H9 (cell line): ENCODE results near the gene KRTAP10-8. TPM values are rescaled to one million over a fixed set of nuclear protein-coding genes. Genes with fewer than 3 reads are reported as not detected.

ENCODE experiments used
- DNase-seq: peaks from one replicate; pipeline ENCODE4 v3.0.0-alpha.2; 2017
- H2AFZ ChIP-seq: one replicate; pipeline ENCODE4 v1.6.1; 2013; ENCODE audit warnings: mild to moderate bottlenecking, low read length, control low read depth, moderate library complexity
- H2AK5ac ChIP-seq: 2 replicates; pipeline ENCODE4 v1.6.1; 2013; ENCODE audit warnings: low read length, control low read depth, mixed read lengths; ENCODE audit not compliant: insufficient read length
- H2BK120ac ChIP-seq: one replicate; pipeline ENCODE4 v1.6.1; 2013; ENCODE audit warnings: low read depth, mild to moderate bottlenecking, low read length, control low read depth, inconsistent platforms; ENCODE audit not compliant: poor library complexity, severe bottlenecking
- H2BK12ac ChIP-seq: 2 replicates; pipeline ENCODE4 v1.6.1; 2013; ENCODE audit warnings: low read length, control low read depth, mixed read lengths, low read depth; ENCODE audit not compliant: insufficient read length
- H2BK15ac ChIP-seq: 2 replicates; pipeline ENCODE4 v1.6.1; 2013; ENCODE audit warnings: low read depth, low read length, control low read depth
- H2BK20ac ChIP-seq: one replicate; pipeline ENCODE4 v1.6.1; 2013; ENCODE audit warnings: low read depth, mild to moderate bottlenecking, low read length, control low read depth, inconsistent platforms; ENCODE audit not compliant: poor library complexity, severe bottlenecking
- H2BK5ac ChIP-seq: 2 replicates; pipeline ENCODE4 v1.6.1; 2013; ENCODE audit warnings: low read length, control low read depth, mixed read lengths; ENCODE audit not compliant: insufficient read length
- H3K14ac ChIP-seq: 2 replicates; pipeline ENCODE4 v1.6.1; 2013; ENCODE audit warnings: low read length, control low read depth; ENCODE audit not compliant: insufficient read depth
- H3K18ac ChIP-seq: 2 replicates; pipeline ENCODE4 v1.6.1; 2013; ENCODE audit warnings: low read depth, mild to moderate bottlenecking, mixed read lengths, low read length, control low read depth; ENCODE audit not compliant: insufficient read length
- H3K23ac ChIP-seq: 2 replicates; pipeline ENCODE4 v1.6.1; 2013; ENCODE audit warnings: low read length, control low read depth, mixed read lengths, low read depth; ENCODE audit not compliant: insufficient read length
- H3K23me2 ChIP-seq: 2 replicates; pipeline ENCODE4 v1.6.1; 2013; ENCODE audit warnings: low read depth, mild to moderate bottlenecking, mixed read lengths, low read length, control low read depth; ENCODE audit not compliant: insufficient read length, poor library complexity, severe bottlenecking
- H3K27ac ChIP-seq: 2 replicates; pipeline ENCODE4 v1.5.1; 2013; ENCODE audit warnings: low read length, control low read depth, mixed read lengths, low read depth; ENCODE audit not compliant: insufficient read length
- H3K27me3 ChIP-seq: 2 replicates; pipeline ENCODE4 v1.6.1; 2013; ENCODE audit warnings: low read length, control low read depth, inconsistent platforms; ENCODE audit not compliant: insufficient read depth
- H3K4ac ChIP-seq: 2 replicates; pipeline ENCODE4 v1.6.1; 2013; ENCODE audit warnings: low read depth, mild to moderate bottlenecking, control low read depth, inconsistent platforms, low read length, moderate library complexity
- H3K4me1 ChIP-seq: 2 replicates; pipeline ENCODE4 v1.6.1; 2013; ENCODE audit warnings: low read length, control low read depth, inconsistent platforms; ENCODE audit not compliant: insufficient read depth
- H3K4me2 ChIP-seq: 2 replicates; pipeline ENCODE4 v1.6.1; 2013; ENCODE audit warnings: low read length, control low read depth, mixed read lengths; ENCODE audit not compliant: insufficient read length, insufficient read depth
- H3K56ac ChIP-seq: 2 replicates; pipeline ENCODE4 v1.6.1; 2013; ENCODE audit warnings: low read depth, mild to moderate bottlenecking, mixed read lengths, low read length, control low read depth; ENCODE audit not compliant: insufficient read length
- H3K79me1 ChIP-seq: 2 replicates; pipeline ENCODE4 v1.6.1; 2013; ENCODE audit warnings: low read depth, mild to moderate bottlenecking, moderate library complexity, low read length, control low read depth, inconsistent platforms; ENCODE audit not compliant: insufficient read depth, poor library complexity, severe bottlenecking
- H3K79me2 ChIP-seq: 2 replicates; pipeline ENCODE4 v1.6.1; 2013; ENCODE audit warnings: low read length, control low read depth, inconsistent platforms; ENCODE audit not compliant: insufficient read depth
- H3K9ac ChIP-seq: 2 replicates; pipeline ENCODE4 v1.6.1; 2013; ENCODE audit warnings: low read length, control low read depth, mixed read lengths; ENCODE audit not compliant: insufficient read length; ENCODE audit errors: extremely low read depth
- H3K9me3 ChIP-seq: one replicate; pipeline ENCODE4 v1.6.1; 2013; ENCODE audit warnings: low read depth, low read length, inconsistent platforms; ENCODE audit not compliant: control insufficient read depth
- H3T11ph ChIP-seq: one replicate; pipeline ENCODE4 v1.6.1; 2013; ENCODE audit warnings: mild to moderate bottlenecking, low read length, control low read depth, inconsistent platforms
- H4K20me1 ChIP-seq: one replicate; pipeline ENCODE4 v1.6.1; 2013; ENCODE audit not compliant: control insufficient read depth, insufficient read length, insufficient read depth
- H4K5ac ChIP-seq: 2 replicates; pipeline ENCODE4 v1.6.1; 2013; ENCODE audit warnings: low read depth, mild to moderate bottlenecking, mixed read lengths, low read length, control low read depth; ENCODE audit not compliant: insufficient read length
- H4K8ac ChIP-seq: replicated peaks from 2 replicates; pipeline ENCODE4 v1.6.1; 2013; ENCODE audit warnings: low read length, control low read depth, mixed read lengths, low read depth; ENCODE audit not compliant: insufficient read length
- H4K91ac ChIP-seq: 2 replicates; pipeline ENCODE4 v1.6.1; 2013; ENCODE audit warnings: low read depth, mild to moderate bottlenecking, moderate library complexity, mixed read lengths, low read length, control low read depth; ENCODE audit not compliant: insufficient read length
- H3K27ac Mint-ChIP-seq, 3 experiments: 2 replicates in 2 of 3; 3 replicates in 1 of 3; pipeline ENCODE4 v1.8.0; 2020 to 2021; ENCODE audit warnings: mixed read lengths in 3 of 3, mild to moderate bottlenecking in 1 of 3, moderate library complexity in 1 of 3
- H3K27me3 Mint-ChIP-seq: 2 replicates; pipeline ENCODE4 v1.8.0; 2021; ENCODE audit warnings: low read depth, mild to moderate bottlenecking, moderate library complexity, mixed read lengths
- H3K36me3 Mint-ChIP-seq, 3 experiments: 2 replicates in 2 of 3; 3 replicates in 1 of 3; pipeline ENCODE4 v1.8.0; 2020 to 2021; ENCODE audit warnings: low read depth in 3 of 3, mixed read lengths in 3 of 3; ENCODE audit not compliant: insufficient read depth in 1 of 3
- H3K4me1 Mint-ChIP-seq, 2 experiments: 2 replicates each; pipeline ENCODE4 v1.8.0; 2020; ENCODE audit warnings: mixed read lengths in 2 of 2
- H3K4me3 Mint-ChIP-seq, 2 experiments: 2 replicates in 1 of 2; 3 replicates in 1 of 2; pipeline ENCODE4 v1.8.0; 2020 to 2021; ENCODE audit warnings: mild to moderate bottlenecking in 2 of 2, mixed read lengths in 2 of 2, moderate library complexity in 1 of 2
- H3K9me3 Mint-ChIP-seq, 2 experiments: 2 replicates in 1 of 2; 3 replicates in 1 of 2; pipeline ENCODE4 v1.8.0; 2020; ENCODE audit warnings: mild to moderate bottlenecking in 2 of 2, mixed read lengths in 2 of 2, moderate library complexity in 1 of 2
- WGBS: extraction: QIAGEN DNeasy Blood & Tissue Kit; methylation state at CpG from one replicate; pipeline ENCODE4 v1.1.7; 2013; ENCODE audit warnings: missing lambda C conversion rate, low lambda C conversion rate, mixed read lengths; ENCODE audit not compliant: insufficient read length; ENCODE audit errors: extremely low coverage; 5-methylcytosine and 5-hydroxymethylcytosine counted together
- total RNA-seq: library from RNA; stranded (reverse); gene quantifications from 2 replicates; pipeline ENCODE4 v1.2.1, GENCODE V29; 2021
- TF ChIP-seq, protein P1 (sequence below): fragments of 200-600 bp; sonication (generic); conservative IDR thresholded peaks from 3 replicates; pipeline ENCODE4 v1.8.0; 2021; ENCODE audit warnings: antibody characterized with exemption, mild to moderate bottlenecking

Gene KRTAP10-8
- total RNA-seq, 1 experiment from 2014 or later = not detected

GRCh38 chr21:44640761-44641160 lies 28.9 kb downstream of the KRTAP10-8 start:
- Histone ChIP-seq H2BK20ac (no peak overlapping the region), H4K20me1 (no peaks in the 10 kb centered on the region), H3K9ac (no peak overlapping the region), H4K8ac (no peak overlapping the region), H4K5ac (no peak overlapping the region), H2BK5ac (no peak overlapping the region), H2AK5ac (no peak overlapping the region), H3K9me3 (no peaks in the 10 kb centered on the region), H3K14ac (no peak overlapping the region), H2BK120ac (no peak overlapping the region), H3K23ac (no peak overlapping the region), H3K4me1 (no peaks in the 10 kb centered on the region), H3K23me2 (no peaks in the 10 kb centered on the region), H3K79me1 (no peaks in the 10 kb centered on the region), H3K27ac (no peak overlapping the region), H3K27me3 (no peaks in the 10 kb centered on the region), H3T11ph (no peak overlapping the region), H4K91ac (no peak overlapping the region), H2BK12ac (no peak overlapping the region), H3K18ac (no peak overlapping the region), H3K4me2 (no peak overlapping the region), H3K79me2 (no peaks in the 10 kb centered on the region), H2BK15ac (no peak overlapping the region), H2AFZ (no peak overlapping the region), H3K4ac (no peak overlapping the region), H3K56ac (no peak overlapping the region)
- TF ChIP-seq, protein P1, sequence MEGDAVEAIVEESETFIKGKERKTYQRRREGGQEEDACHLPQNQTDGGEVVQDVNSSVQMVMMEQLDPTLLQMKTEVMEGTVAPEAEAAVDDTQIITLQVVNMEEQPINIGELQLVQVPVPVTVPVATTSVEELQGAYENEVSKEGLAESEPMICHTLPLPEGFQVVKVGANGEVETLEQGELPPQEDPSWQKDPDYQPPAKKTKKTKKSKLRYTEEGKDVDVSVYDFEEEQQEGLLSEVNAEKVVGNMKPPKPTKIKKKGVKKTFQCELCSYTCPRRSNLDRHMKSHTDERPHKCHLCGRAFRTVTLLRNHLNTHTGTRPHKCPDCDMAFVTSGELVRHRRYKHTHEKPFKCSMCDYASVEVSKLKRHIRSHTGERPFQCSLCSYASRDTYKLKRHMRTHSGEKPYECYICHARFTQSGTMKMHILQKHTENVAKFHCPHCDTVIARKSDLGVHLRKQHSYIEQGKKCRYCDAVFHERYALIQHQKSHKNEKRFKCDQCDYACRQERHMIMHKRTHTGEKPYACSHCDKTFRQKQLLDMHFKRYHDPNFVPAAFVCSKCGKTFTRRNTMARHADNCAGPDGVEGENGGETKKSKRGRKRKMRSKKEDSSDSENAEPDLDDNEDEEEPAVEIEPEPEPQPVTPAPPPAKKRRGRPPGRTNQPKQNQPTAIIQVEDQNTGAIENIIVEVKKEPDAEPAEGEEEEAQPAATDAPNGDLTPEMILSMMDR = no peak
- Mint-ChIP-seq H3K4me1 (peaks cover 9 to 11% of the 10 kb centered on the region in 2 experiments), H3K27ac (no peak overlapping the region), H3K4me3 (no peak overlapping the region), H3K27me3 (peaks cover 11% of the 10 kb centered on the region), H3K9me3 (peaks cover 22% of the 10 kb centered on the region in 2 experiments), H3K36me3 (peaks cover 7 to 20% (median 13%) of the 10 kb centered on the region in 3 experiments)
- WGBS = no CpG with 5 or more reads among the region's 5 CpGs
- DNase-seq = no peak
